SK-N-SH (cell line): Measurements from ENCODE around the gene KCNN2. TPM values are rescaled to one million over a fixed set of nuclear protein-coding genes. Genes with fewer than 3 reads are reported as not detected.

Experiments used
- CTCF ChIA-PET: fragments of 300-600, 350-600 bp; formaldehyde crosslinking; extraction: SDS; loops from one replicate; lab custom pipeline; 2021; lab: Yijun Ruan, JAX
- POLR2A ChIA-PET: fragments of 350-600 bp; sonication (Branson Sonifier 250); formaldehyde crosslinking; extraction: SDS; loops from one replicate; lab custom pipeline; 2020; ENCODE audit warnings: antibody characterized with exemption, inconsistent platforms; lab: Yijun Ruan, JAX
- DNase-seq: peaks from one replicate; pipeline ENCODE4 v3.0.0; 2012
- H2AFZ ChIP-seq: fragments of 200-600 bp; sonication (generic); 2 replicates; pipeline ENCODE4 v1.8.1; 2016; ENCODE audit warnings: antibody characterized with exemption, mild to moderate bottlenecking, low read depth
- H3F3A ChIP-seq: fragments of 200-600 bp; sonication (generic); replicated peaks from 2 replicates; pipeline ENCODE3; 2016; ENCODE audit warnings: antibody characterized with exemption, mild to moderate bottlenecking; ENCODE audit not compliant: insufficient read depth
- H3K27ac ChIP-seq, 2 experiments: fragments of 200-500 bp in 1 of 2; fragments of 200-600 bp in 1 of 2; sonication (Bioruptor generic) in 1 of 2; sonication (generic), shearing (Covaris generic) in 1 of 2; 2 replicates each; pipeline versions ENCODE4 v1.5.1 to v1.6.1; 2014 to 2016; ENCODE audit warnings: low read depth in 2 of 2, inconsistent platforms in 1 of 2, low read length in 1 of 2, mild to moderate bottlenecking in 1 of 2, mixed read lengths in 1 of 2
- H3K27me3 ChIP-seq: fragments of 200-600 bp; sonication (generic), shearing (Covaris generic); 2 replicates; pipeline ENCODE4 v1.6.1; 2016; ENCODE audit warnings: mixed run types; ENCODE audit not compliant: insufficient read depth
- H3K36me3 ChIP-seq, 2 experiments: fragments of 200-500 bp in 1 of 2; fragments of 200-600 bp in 1 of 2; sonication (Bioruptor generic) in 1 of 2; sonication (generic) in 1 of 2; replicated peaks in 1 of 2; 2 replicates each; pipeline versions ENCODE3 to v1.5.1; 2014 to 2016; ENCODE audit warnings: low read length in 1 of 2, mild to moderate bottlenecking in 1 of 2; ENCODE audit not compliant: insufficient read depth in 2 of 2, control insufficient read depth in 1 of 2
- H3K4me1 ChIP-seq, 2 experiments: fragments of 200-500 bp in 1 of 2; fragments of 200-600 bp in 1 of 2; sonication (Bioruptor generic) in 1 of 2; sonication (generic), shearing (Covaris generic) in 1 of 2; 2 replicates each; pipeline versions ENCODE4 v1.5.1 to v1.6.1; 2014 to 2016; ENCODE audit warnings: low read depth in 1 of 2, low read length in 1 of 2, mixed run types in 1 of 2; ENCODE audit not compliant: insufficient read depth in 2 of 2, control insufficient read depth in 1 of 2
- H3K4me2 ChIP-seq: fragments of 200-600 bp; sonication (generic), shearing (Covaris generic); 2 replicates; pipeline ENCODE4 v1.6.1; 2017; ENCODE audit warnings: mixed run types
- H3K4me3 ChIP-seq, 2 experiments: fragments of 200-500 bp in 1 of 2; fragments of 200-600 bp in 1 of 2; sonication (Bioruptor generic) in 1 of 2; sonication (generic), shearing (Covaris generic) in 1 of 2; 2 replicates each; pipeline versions ENCODE4 v1.5.1 to v1.8.1; 2014 to 2016; ENCODE audit warnings: low read depth in 2 of 2, inconsistent platforms in 1 of 2, low read length in 1 of 2, mild to moderate bottlenecking in 1 of 2, mixed read lengths in 1 of 2, moderate library complexity in 1 of 2
- H3K79me2 ChIP-seq: fragments of 200-600 bp; sonication (generic); 2 replicates; pipeline ENCODE4 v1.8.1; 2017; ENCODE audit warnings: mild to moderate bottlenecking; ENCODE audit not compliant: insufficient read depth
- H3K9ac ChIP-seq: fragments of 200-600 bp; sonication (generic); 2 replicates; pipeline ENCODE4 v1.6.1; 2017; ENCODE audit warnings: mixed run types
- H3K9me2 ChIP-seq: fragments of 200-600 bp; sonication (generic); 2 replicates; pipeline ENCODE4 v1.6.1; 2017; ENCODE audit warnings: mixed run types
- H3K9me3 ChIP-seq: fragments of 200-600 bp; sonication (generic); 2 replicates; pipeline ENCODE4 v1.6.1; 2017; ENCODE audit warnings: mixed run types, mild to moderate bottlenecking, moderate library complexity
- H4K20me1 ChIP-seq: fragments of 200-600 bp; sonication (generic); 2 replicates; pipeline ENCODE4 v1.6.1; 2017; ENCODE audit warnings: mild to moderate bottlenecking, mixed run types; ENCODE audit not compliant: insufficient read depth
- FOSL2 ChIP-seq: IDR thresholded peaks from 2 replicates; pipeline ENCODE4 v1.4.0; 2012; ENCODE audit warnings: low read depth, mild to moderate bottlenecking, moderate library complexity, borderline replicate concordance
- GABPA ChIP-seq: IDR thresholded peaks from 2 replicates; pipeline ENCODE4 v1.4.0; 2012; ENCODE audit warnings: low read depth, mild to moderate bottlenecking
- MXI1 ChIP-seq: IDR thresholded peaks from 2 replicates; pipeline ENCODE4 v1.6.1; 2012; ENCODE audit warnings: mild to moderate bottlenecking, low read depth, low read length, improper control_type of control experiment
- NRF1 ChIP-seq: IDR thresholded peaks from 2 replicates; pipeline ENCODE4 v1.6.1; 2012; ENCODE audit warnings: low read depth, mild to moderate bottlenecking, low read length
- RFX5 ChIP-seq: IDR thresholded peaks from 2 replicates; pipeline ENCODE4 v1.6.1; 2012; ENCODE audit warnings: mild to moderate bottlenecking, improper control_type of control experiment, low read length
- TCF12 ChIP-seq: IDR thresholded peaks from 2 replicates; pipeline ENCODE4 v1.4.0; 2012
- TEAD4 ChIP-seq: IDR thresholded peaks from 2 replicates; pipeline ENCODE4 v1.4.0; 2012; ENCODE audit warnings: mild to moderate bottlenecking, borderline replicate concordance; ENCODE audit not compliant: insufficient read depth
- YY1 ChIP-seq: IDR thresholded peaks from 2 replicates; pipeline ENCODE4 v1.4.0; 2012; ENCODE audit warnings: low read depth, mild to moderate bottlenecking
- WGBS: methylation state at CpG from one replicate; pipeline ENCODE4 v1.1.6; 2017; ENCODE audit warnings: low lambda C conversion rate; 5-methylcytosine and 5-hydroxymethylcytosine counted together
- polyA plus RNA-seq, 3 experiments: library from polyadenylated mRNA; depleted of rRNA; stranded (reverse); fragments of >200 nt; gene quantifications; 2 replicates each; pipeline ENCODE4 v1.2.3, GENCODE V29; 2012
- TF ChIP-seq, protein P1 (sequence below): IDR thresholded peaks from 2 replicates; pipeline ENCODE4 v1.6.1; 2012; ENCODE audit warnings: mild to moderate bottlenecking, low read depth, low read length, moderate library complexity
- TF ChIP-seq, protein P2 (sequence below): fragments of 150-350 bp; IDR thresholded peaks from 2 replicates; pipeline ENCODE4 v1.6.1; 2017; ENCODE audit warnings: antibody characterized with exemption, low read length, low read depth, borderline replicate concordance
- TF ChIP-seq, protein P3 (sequence below): IDR thresholded peaks from 2 replicates; pipeline ENCODE4; 2012

The KCNN2 gene
- polyA plus RNA-seq, 1 of the 3 experiments (the other 2 are of a cell fraction) = not detected

DNA sequence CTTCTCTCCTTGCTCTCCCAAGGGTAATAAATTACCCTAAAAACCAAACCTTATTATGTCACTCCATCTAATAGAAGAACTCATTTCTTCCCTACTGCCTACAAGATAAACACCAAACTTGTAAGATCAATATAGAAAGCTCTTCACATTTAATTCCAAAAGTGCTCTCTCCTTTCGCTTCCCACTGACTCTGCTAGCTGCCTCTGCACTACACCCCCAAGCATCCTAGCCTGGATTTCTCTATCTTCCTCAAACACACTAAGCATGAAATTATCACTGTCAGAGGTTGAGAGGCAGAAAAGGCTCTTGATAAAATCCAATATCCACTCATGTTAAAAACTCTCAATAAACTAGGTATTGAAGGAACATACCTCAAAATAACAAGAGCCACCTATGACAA is 162.4 kb downstream of the KCNN2 start:
- no peak overlapping the region for H2AFZ ChIP-seq
- no peak overlapping the region for H3K9ac ChIP-seq
- TF ChIP-seq RFX5 (no peak), FOSL2 (no peak), YY1 (no peak), MXI1 (no peak)
- TF ChIP-seq, protein P1, sequence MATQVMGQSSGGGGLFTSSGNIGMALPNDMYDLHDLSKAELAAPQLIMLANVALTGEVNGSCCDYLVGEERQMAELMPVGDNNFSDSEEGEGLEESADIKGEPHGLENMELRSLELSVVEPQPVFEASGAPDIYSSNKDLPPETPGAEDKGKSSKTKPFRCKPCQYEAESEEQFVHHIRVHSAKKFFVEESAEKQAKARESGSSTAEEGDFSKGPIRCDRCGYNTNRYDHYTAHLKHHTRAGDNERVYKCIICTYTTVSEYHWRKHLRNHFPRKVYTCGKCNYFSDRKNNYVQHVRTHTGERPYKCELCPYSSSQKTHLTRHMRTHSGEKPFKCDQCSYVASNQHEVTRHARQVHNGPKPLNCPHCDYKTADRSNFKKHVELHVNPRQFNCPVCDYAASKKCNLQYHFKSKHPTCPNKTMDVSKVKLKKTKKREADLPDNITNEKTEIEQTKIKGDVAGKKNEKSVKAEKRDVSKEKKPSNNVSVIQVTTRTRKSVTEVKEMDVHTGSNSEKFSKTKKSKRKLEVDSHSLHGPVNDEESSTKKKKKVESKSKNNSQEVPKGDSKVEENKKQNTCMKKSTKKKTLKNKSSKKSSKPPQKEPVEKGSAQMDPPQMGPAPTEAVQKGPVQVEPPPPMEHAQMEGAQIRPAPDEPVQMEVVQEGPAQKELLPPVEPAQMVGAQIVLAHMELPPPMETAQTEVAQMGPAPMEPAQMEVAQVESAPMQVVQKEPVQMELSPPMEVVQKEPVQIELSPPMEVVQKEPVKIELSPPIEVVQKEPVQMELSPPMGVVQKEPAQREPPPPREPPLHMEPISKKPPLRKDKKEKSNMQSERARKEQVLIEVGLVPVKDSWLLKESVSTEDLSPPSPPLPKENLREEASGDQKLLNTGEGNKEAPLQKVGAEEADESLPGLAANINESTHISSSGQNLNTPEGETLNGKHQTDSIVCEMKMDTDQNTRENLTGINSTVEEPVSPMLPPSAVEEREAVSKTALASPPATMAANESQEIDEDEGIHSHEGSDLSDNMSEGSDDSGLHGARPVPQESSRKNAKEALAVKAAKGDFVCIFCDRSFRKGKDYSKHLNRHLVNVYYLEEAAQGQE = no peak
- TF ChIP-seq, protein P2, sequence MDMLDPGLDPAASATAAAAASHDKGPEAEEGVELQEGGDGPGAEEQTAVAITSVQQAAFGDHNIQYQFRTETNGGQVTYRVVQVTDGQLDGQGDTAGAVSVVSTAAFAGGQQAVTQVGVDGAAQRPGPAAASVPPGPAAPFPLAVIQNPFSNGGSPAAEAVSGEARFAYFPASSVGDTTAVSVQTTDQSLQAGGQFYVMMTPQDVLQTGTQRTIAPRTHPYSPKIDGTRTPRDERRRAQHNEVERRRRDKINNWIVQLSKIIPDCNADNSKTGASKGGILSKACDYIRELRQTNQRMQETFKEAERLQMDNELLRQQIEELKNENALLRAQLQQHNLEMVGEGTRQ = no peak
- H3K4me2 ChIP-seq = no peak overlapping the region
- 0% methylated on average over 1 of the region's 1 CpG for WGBS
- POLR2A ChIA-PET = no interaction called here
- no peaks in the 10 kb centered on the region for H4K20me1 ChIP-seq
- H3K27ac ChIP-seq = no peak overlapping the region
- DNase-seq = no peak
- H3K36me3 ChIP-seq = no peaks in the 10 kb centered on the region
- H3K4me3 ChIP-seq = no peak overlapping the region
- no peaks in the 10 kb centered on the region for H3K4me1 ChIP-seq
- CTCF ChIA-PET = no interaction called here
- no peaks in the 10 kb centered on the region for H3K9me3 ChIP-seq
- H3F3A ChIP-seq = no peaks in the 10 kb centered on the region
- H3K9me2 ChIP-seq = peaks cover 3% of the 10 kb centered on the region; the same call in 1 of the 2 replicates
- H3K79me2 ChIP-seq = no peaks in the 10 kb centered on the region
- H3K27me3 ChIP-seq = no peaks in the 10 kb centered on the region

DNA sequence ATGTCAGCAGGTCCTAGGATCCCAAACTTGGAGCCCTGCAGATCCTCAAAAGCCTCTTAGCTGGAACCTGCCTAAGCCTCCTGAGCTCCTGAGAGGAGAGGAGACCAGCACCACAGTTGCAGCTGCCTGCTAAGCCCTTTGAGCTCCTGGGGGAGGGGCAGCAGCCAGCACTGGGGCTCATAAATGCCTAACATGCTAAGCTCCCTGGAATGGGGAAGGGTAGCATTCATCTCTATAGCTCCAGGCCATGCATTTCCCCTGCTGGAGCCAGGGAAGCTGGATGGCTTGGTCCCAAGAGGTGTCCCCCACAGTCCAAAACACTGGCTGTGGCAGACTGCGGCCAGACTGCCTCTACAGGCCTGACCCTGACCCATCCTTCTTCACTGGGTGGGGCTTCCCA is 182.7 kb downstream of the KCNN2 start:
- Histone ChIP-seq H3K9me2 (no peaks in the 10 kb centered on the region), H3K36me3 (no peaks in the 10 kb centered on the region)

More for the DNA sequence above, 182.7 kb downstream of the KCNN2 start:
- Histone ChIP-seq H3K4me3 (no peak overlapping the region), H3F3A (no peaks in the 10 kb centered on the region), H3K79me2 (no peaks in the 10 kb centered on the region), H3K4me1 (no peaks in the 10 kb centered on the region), H3K27ac (no peak overlapping the region)
- WGBS = no CpG with 5 or more reads among the region's 1 CpG
- no peak for DNase-seq
- CTCF ChIA-PET = no interaction called here
- TF ChIP-seq, protein P3, sequence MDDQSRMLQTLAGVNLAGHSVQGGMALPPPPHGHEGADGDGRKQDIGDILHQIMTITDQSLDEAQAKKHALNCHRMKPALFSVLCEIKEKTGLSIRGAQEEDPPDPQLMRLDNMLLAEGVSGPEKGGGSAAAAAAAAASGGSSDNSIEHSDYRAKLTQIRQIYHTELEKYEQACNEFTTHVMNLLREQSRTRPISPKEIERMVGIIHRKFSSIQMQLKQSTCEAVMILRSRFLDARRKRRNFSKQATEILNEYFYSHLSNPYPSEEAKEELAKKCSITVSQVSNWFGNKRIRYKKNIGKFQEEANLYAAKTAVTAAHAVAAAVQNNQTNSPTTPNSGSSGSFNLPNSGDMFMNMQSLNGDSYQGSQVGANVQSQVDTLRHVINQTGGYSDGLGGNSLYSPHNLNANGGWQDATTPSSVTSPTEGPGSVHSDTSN = no peak
- TF ChIP-seq NRF1 = no peak
- no peak for TF ChIP-seq GABPA
- TF ChIP-seq YY1 = no peak
- no peak for TF ChIP-seq TCF12
- no peak for TF ChIP-seq TEAD4
- no peak for TF ChIP-seq RFX5
- TF ChIP-seq, all 33 proteins: peak for 0
- Histone ChIP-seq H4K20me1 (no peaks in the 10 kb centered on the region), H2AFZ (no peak overlapping the region), H3K9ac (no peak overlapping the region), H3K4me2 (no peak overlapping the region), H3K27me3 (no peaks in the 10 kb centered on the region), H3K9me3 (no peaks in the 10 kb centered on the region)
- POLR2A ChIA-PET = no interaction called here
